Tibial artery (tissue), 4 donors: ENCODE results near the gene CFAP54.

Source experiments
- DNase-seq, 2 donors: peaks; one replicate each; pipeline ENCODE4 v3.0.0-alpha.2; 2019
- H3K27ac ChIP-seq, 2 donors: fragments of 200-600 bp; sonication (generic) in 1 of 2; 1 replicate in 1 of 2; 2 replicates in 1 of 2; pipeline ENCODE4 v1.5.1; 2018 to 2019; ENCODE audit warnings: mild to moderate bottlenecking in 1 of 2
- H3K27me3 ChIP-seq, 2 donors: fragments of 200-600 bp; sonication (generic) in 1 of 2; one replicate each; pipeline versions ENCODE4 v1.5.1 to v1.6.0; 2016 to 2019
- H3K36me3 ChIP-seq, 3 donors: fragments of 200-600 bp; sonication (generic) in 2 of 3; one replicate each; pipeline ENCODE4 v1.5.1; 2016 to 2019; ENCODE audit warnings: mild to moderate bottlenecking in 2 of 3
- H3K4me1 ChIP-seq, 4 donors: fragments of 200-600 bp; sonication (generic) in 2 of 4; 1 replicate in 3 of 4; 2 replicates in 1 of 4; pipeline ENCODE4 v1.5.1; 2016 to 2019
- H3K4me3 ChIP-seq, 2 donors: fragments of 200-600 bp; sonication (generic) in 1 of 2; 1 replicate in 1 of 2; 2 replicates in 1 of 2; pipeline ENCODE4 v1.5.1; 2018 to 2019; ENCODE audit warnings: mild to moderate bottlenecking in 2 of 2
- H3K9me3 ChIP-seq, 3 donors: fragments of 200-600 bp; sonication (generic) in 1 of 3; one replicate each; pipeline ENCODE4 v1.5.1; 2016 to 2019
- CTCF ChIP-seq, 2 experiments: fragments of 200-600 bp in 1 of 2; fragments of 450-650 bp in 1 of 2; IDR thresholded peaks; one replicate each; pipeline ENCODE4 v1.5.1; 2017 to 2019; ENCODE audit warnings: antibody characterized with exemption in 2 of 2, mild to moderate bottlenecking in 1 of 2, moderate library complexity in 1 of 2
- intact Hi-C: fragments of 100-400 bp; cut with DNase I; formaldehyde crosslinking; loops from one replicate; pipeline ENCODE4 v1.15.0; 2023; ENCODE audit warnings: low total_unique reads

CFAP54 gene

GRCh38 chr12:96489392-96490056 lies at the start of gene CFAP54:
Gene CFAP54, plus strand, starts transcription at chr12:96489577. Its CDS starts 33 bp downstream, at chr12:96489610.
- DNase-seq, result peak; percentile 93 to 95
- intact Hi-C loops, result no loop called here
- peaks cover 0 to 9% (median 5%) of the 10 kb centered on the region in 4 donors for H3K4me1 ChIP-seq
- no peaks in the 10 kb centered on the region for H3K27me3 ChIP-seq
- no peaks in the 10 kb centered on the region for H3K36me3 ChIP-seq
- peak within 1 kb of the TSS; percentile 66 to 73 for H3K27ac ChIP-seq
- peak; percentile 83 to 87 for TF ChIP-seq CTCF (IDR thresholded peaks at IDR 0.05)
- no peaks in the 10 kb centered on the region for H3K9me3 ChIP-seq
- H3K4me3 ChIP-seq, result peak within 1 kb of the TSS; percentile 56 to 67

- no peaks in the 10 kb centered on the region for H3K4me1 ChIP-seq
- no peaks in the 10 kb centered on the region for H3K36me3 ChIP-seq
- intact Hi-C loops, result no loop called here
- no peak for TF ChIP-seq CTCF (IDR thresholded peaks at IDR 0.05)
- no peaks in the 10 kb centered on the region for H3K9me3 ChIP-seq
- DNase-seq, result no peak
- no peak overlapping the region for H3K27ac ChIP-seq
- H3K27me3 ChIP-seq, result no peaks in the 10 kb centered on the region
- no peak overlapping the region for H3K4me3 ChIP-seq
Observed at GRCh38 chr12:96441816-96442215, 47.6 kb upstream of the CFAP54 start.

- Histone ChIP-seq H3K4me1 (no peaks in the 10 kb centered on the region), H3K4me3 (no peak overlapping the region), H3K9me3 (no peaks in the 10 kb centered on the region), H3K27ac (no peak overlapping the region), H3K27me3 (no peaks in the 10 kb centered on the region), H3K36me3 (no peaks in the 10 kb centered on the region)
- intact Hi-C loops, result no loop called here
- no peak for DNase-seq
- no peak for TF ChIP-seq CTCF (IDR thresholded peaks at IDR 0.05)
Observed at GRCh38 chr12:96442906-96443305, 46.5 kb upstream of the CFAP54 start.

- intact Hi-C loops, result no loop called here
- H3K4me3 ChIP-seq, result no peak overlapping the region
Observed at GRCh38 chr12:96444399-96444798, 45.0 kb upstream of the CFAP54 start.

GRCh38 chr12:96445691-96446583 lies 43.4 kb upstream of the CFAP54 start:
- Histone ChIP-seq H3K4me3 (no peak overlapping the region), H3K9me3 (no peaks in the 10 kb centered on the region), H3K27ac (no peak overlapping the region), H3K36me3 (no peaks in the 10 kb centered on the region), H3K27me3 (no peaks in the 10 kb centered on the region), H3K4me1 (no peaks in the 10 kb centered on the region)
- intact Hi-C loops, result no loop called here
- no peak for TF ChIP-seq CTCF (IDR thresholded peaks at IDR 0.05)
- DNase-seq, result no peak

More at GRCh38 chr12:96444399-96444798, 45.0 kb upstream of the CFAP54 start:
- H3K4me1 ChIP-seq, result no peaks in the 10 kb centered on the region
- H3K27ac ChIP-seq, result no peak overlapping the region
- no peaks in the 10 kb centered on the region for H3K9me3 ChIP-seq
- DNase-seq, result no peak
- H3K36me3 ChIP-seq, result no peaks in the 10 kb centered on the region
- no peak for TF ChIP-seq CTCF (IDR thresholded peaks at IDR 0.05)
- H3K27me3 ChIP-seq, result no peaks in the 10 kb centered on the region
